Peyer's patch (tissue), 4 donors: ENCODE results near the gene KIF26B.

Source experiments
- CTCF ChIP-seq, 6 experiments: fragments of 450-650 bp in 4 of 6; fragments of 200-600 bp in 2 of 6; sonication (generic) in 1 of 6; IDR thresholded peaks; one replicate each; pipeline ENCODE4 v1.5.1; 2017 to 2019; ENCODE audit warnings: antibody characterized with exemption in 6 of 6, mild to moderate bottlenecking in 3 of 6, moderate library complexity in 1 of 6
- POLR2A ChIP-seq, 2 donors: fragments of 450-650 bp; IDR thresholded peaks; one replicate each; pipeline ENCODE4 v1.5.1; 2017; ENCODE audit warnings: antibody characterized with exemption in 2 of 2, mild to moderate bottlenecking in 2 of 2, moderate library complexity in 2 of 2

- TF ChIP-seq CTCF (IDR thresholded peaks at IDR 0.05) = no peak
- TF ChIP-seq POLR2A (IDR thresholded peaks at IDR 0.05) = no peak
Measured at GRCh38 chr1:245558069-245558468, 403.3 kb downstream of the KIF26B start.
